ENCODE results near the gene BTF3.

The BTF3 gene

DNA sequence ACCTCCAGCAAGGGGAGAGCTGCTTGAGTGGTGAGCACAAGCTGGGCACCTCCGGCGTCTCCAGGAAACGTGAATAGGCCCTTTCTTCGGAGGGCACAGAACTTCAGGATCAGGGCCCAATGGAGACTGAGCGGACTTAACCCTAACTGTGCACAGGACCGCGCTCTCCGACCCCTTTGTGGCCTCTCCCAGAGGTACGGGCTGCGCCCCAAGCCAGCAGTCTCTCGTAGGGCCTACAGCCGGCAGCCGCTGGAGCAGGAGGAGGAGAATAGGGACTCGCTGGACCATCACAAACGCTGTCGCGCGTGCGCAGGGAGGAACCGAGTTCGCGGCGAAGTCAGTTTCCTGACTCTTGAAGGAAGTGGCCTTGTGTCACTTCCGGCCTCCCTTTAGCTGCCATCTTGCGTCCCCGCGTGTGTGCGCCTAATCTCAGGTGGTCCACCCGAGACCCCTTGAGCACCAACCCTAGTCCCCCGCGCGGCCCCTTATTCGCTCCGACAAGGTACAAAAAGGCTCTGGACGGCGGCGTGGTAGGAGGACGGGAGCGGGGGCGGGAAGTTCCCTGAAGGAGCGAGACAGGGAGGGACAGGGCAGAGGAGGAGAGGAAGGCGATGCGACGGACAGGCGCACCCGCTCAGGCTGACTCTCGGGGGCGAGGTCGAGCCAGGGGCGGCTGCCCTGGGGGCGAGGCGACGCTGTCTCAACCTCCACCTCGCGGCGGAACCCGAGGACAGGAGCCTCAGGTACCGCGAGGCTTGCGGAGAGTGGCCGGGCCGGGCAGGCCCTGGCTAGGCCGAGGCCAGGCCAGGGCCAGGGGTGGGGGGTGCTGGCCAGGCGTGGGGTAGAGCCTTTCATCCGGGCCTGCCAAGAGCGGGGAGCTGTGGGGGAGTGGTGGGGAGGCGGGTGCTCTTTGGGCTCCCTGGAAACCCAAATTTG is at the start of gene BTF3:
TSS of gene BTF3 (plus strand) at position 386 of the 936 bp plus-strand sequence. CDS start at position 612, 226 bp downstream.
- DNase-seq (ENCODE audit: extremely low spot score): peak; percentile 91
- POLR2A ChIA-PET: interaction anchor here (0.6 to 3.6 kb wide), 14 partner anchors 9 to 315 kb away, joined by 3 to 14 read pairs (median 6); partner anchors contain the start of genes ANKRA2, FOXD1 and UTP15
- TF ChIP-seq SUZ12 (IDR thresholded peaks at IDR 0.05) (no peak), ELF4 (IDR thresholded peaks at IDR 0.05) (peak; percentile 81), TARDBP (IDR thresholded peaks at IDR 0.05) (peak; percentile 64; the same call in 1 of the 2 replicates), FOXA1 (IDR thresholded peaks at IDR 0.05) (no peak), NFRKB (IDR thresholded peaks at IDR 0.05) (peak; percentile 89), CTBP1 (IDR thresholded peaks at IDR 0.05; ENCODE audit: borderline replicate concordance) (no peak), LEF1 (IDR thresholded peaks at IDR 0.05; ENCODE audit: borderline replicate concordance) (no peak), FOXM1 (IDR thresholded peaks at IDR 0.05; ENCODE audit: borderline replicate concordance) (no peak), ARNT (IDR thresholded peaks at IDR 0.05) (no peak), HDGF (IDR thresholded peaks at IDR 0.05; ENCODE audit: borderline replicate concordance) (no peak), FOXK2 (IDR thresholded peaks at IDR 0.05) (no peak), BHLHE40 (IDR thresholded peaks at IDR 0.05; ENCODE audit: borderline replicate concordance) (no peak), L3MBTL2 (conservative IDR thresholded peaks at IDR 0.05) (peak; percentile 40; the same call in 1 of the 2 replicates)
- TF ChIP-seq, protein P1, sequence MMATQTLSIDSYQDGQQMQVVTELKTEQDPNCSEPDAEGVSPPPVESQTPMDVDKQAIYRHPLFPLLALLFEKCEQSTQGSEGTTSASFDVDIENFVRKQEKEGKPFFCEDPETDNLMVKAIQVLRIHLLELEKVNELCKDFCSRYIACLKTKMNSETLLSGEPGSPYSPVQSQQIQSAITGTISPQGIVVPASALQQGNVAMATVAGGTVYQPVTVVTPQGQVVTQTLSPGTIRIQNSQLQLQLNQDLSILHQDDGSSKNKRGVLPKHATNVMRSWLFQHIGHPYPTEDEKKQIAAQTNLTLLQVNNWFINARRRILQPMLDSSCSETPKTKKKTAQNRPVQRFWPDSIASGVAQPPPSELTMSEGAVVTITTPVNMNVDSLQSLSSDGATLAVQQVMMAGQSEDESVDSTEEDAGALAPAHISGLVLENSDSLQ (IDR thresholded peaks at IDR 0.05): peak; percentile 14; the same call in 1 of the 2 replicates
- CTCF ChIA-PET: interaction anchor here (0.6 to 1.3 kb wide), 2 partner anchors 44 to 63 kb away, joined by 3 read pairs; no protein-coding TSS in a partner anchor

DNA sequence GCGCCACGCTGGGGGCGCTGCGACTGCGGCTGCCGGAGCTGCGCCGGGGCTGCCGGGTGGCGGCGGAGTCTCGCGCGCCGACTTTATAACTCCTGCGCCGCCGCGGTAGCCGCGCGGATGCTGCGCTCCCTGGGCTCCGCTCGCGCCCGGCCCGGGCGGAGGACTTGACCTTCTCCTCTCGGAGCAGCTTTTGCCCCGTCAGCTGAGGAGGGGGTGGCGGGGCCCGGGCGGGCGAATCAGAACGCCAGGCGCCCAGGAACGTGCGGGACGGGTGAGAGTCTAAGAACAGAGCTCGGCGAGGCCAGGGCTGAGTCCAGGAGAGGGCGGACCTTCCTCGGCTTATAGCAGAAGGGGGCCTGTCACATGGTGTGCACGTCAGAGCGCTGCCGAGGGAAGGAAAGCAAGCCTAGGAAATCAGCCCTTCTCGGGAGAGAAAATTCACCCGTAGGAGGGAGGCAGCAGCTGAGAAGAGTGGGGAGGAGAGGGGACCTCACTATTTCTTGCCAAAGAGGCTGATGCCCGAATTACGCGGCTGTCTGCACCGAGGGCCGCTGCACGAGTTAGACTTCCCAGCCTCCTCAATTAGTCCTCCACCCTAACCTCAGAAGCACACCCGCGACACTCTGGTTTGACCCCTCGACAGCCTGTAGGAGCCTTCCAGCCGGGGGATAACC is 49.6 kb upstream of the BTF3 start, which contains the start of gene FOXD1:
TSS of gene FOXD1 (minus strand) at position 315 of the 674 bp plus-strand sequence. CDS start 415 bp downstream, outside the sequence.
- POLR2A ChIA-PET: interaction anchor here (0.6 to 3.0 kb wide), 27 partner anchors 11 to 492 kb away, joined by 3 to 32 read pairs (median 6); partner anchors contain the start of genes BTF3 and FCHO2
- TF ChIP-seq L3MBTL2 (conservative IDR thresholded peaks at IDR 0.05): peak; percentile 82
- TF ChIP-seq CTBP1 (IDR thresholded peaks at IDR 0.05; ENCODE audit: borderline replicate concordance): no peak
- CTCF ChIA-PET: interaction anchor here (0.8 to 1.2 kb wide), 3 partner anchors 26 to 232 kb away, joined by 3 to 6 read pairs (median 3); no protein-coding TSS in a partner anchor
- peak; percentile 75 for DNase-seq (ENCODE audit: extremely low spot score)

- CTCF ChIA-PET: interaction anchor here (0.6 to 1.9 kb wide), 3 partner anchors 27 to 137 kb away, joined by 3 to 8 read pairs (median 5); no protein-coding TSS in a partner anchor
- POLR2A ChIA-PET: no interaction called here
- DNase-seq (ENCODE audit: extremely low spot score): no peak
- TF ChIP-seq, protein P1 (IDR thresholded peaks at IDR 0.05): peak; percentile 91
- no peak for TF ChIP-seq ELF4 (IDR thresholded peaks at IDR 0.05)
These were observed 48.1 kb upstream of the BTF3 start for GRCh38 chr5:73450137-73450536.

DNA sequence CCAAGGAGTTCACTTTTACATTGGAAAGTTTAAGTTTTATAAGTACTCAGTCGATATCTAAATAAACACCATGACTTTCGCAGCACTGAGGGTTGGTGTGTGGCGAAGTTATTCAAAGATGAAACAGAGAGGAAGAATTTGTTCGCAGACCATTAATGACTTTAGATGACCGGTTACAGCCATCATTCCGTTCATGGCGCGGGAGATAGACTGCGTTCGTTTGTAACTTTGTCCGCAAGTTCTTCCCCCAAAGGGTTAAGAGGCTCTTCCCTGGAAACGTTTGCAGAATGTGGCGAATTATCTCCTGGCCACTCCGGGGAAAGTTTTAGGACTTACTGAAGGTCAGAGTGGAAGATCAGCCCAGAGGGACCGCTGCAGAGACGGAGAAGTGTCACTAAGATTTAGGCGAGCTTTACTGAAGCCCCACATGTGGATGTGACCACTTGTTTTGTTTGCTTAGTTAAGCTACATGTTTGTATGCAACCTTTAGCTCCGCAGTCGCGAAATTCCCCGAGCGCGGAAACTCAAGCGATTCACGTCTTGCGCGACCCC is 47.5 kb upstream of the BTF3 start:
- TF ChIP-seq ARNT (IDR thresholded peaks at IDR 0.05): no peak
- no peak for TF ChIP-seq ELF4 (IDR thresholded peaks at IDR 0.05)
- TF ChIP-seq SP1 (IDR thresholded peaks at IDR 0.05): no peak
- no peak for TF ChIP-seq LEF1 (IDR thresholded peaks at IDR 0.05; ENCODE audit: borderline replicate concordance)
- TF ChIP-seq FOXA1 (IDR thresholded peaks at IDR 0.05): no peak
- TF ChIP-seq SUZ12 (IDR thresholded peaks at IDR 0.05): no peak
- no peak for TF ChIP-seq BHLHE40 (IDR thresholded peaks at IDR 0.05; ENCODE audit: borderline replicate concordance)
- TF ChIP-seq NFRKB (IDR thresholded peaks at IDR 0.05): no peak
- no peak for TF ChIP-seq ZNF384 (IDR thresholded peaks at IDR 0.05)
- no peak for TF ChIP-seq CTBP1 (IDR thresholded peaks at IDR 0.05; ENCODE audit: borderline replicate concordance)
- no peak for TF ChIP-seq L3MBTL2 (conservative IDR thresholded peaks at IDR 0.05)
- TF ChIP-seq FOXM1 (IDR thresholded peaks at IDR 0.05; ENCODE audit: borderline replicate concordance): no peak
- TF ChIP-seq, protein P1 (IDR thresholded peaks at IDR 0.05): no peak
- no peak for TF ChIP-seq HDGF (IDR thresholded peaks at IDR 0.05; ENCODE audit: borderline replicate concordance)
- no peak for TF ChIP-seq TARDBP (IDR thresholded peaks at IDR 0.05)
- no peak for TF ChIP-seq FOXK2 (IDR thresholded peaks at IDR 0.05)
- ChIA-PET CTCF (interaction anchor here (0.6 to 1.9 kb wide), 10 partner anchors 9 to 235 kb away, joined by 3 to 10 read pairs (median 3); no protein-coding TSS in a partner anchor), POLR2A (interaction anchor here (0.9 to 1.3 kb wide), 4 partner anchors 9 to 235 kb away, joined by 3 to 5 read pairs (median 4); partner anchors contain the start of gene BTF3)
- DNase-seq (ENCODE audit: extremely low spot score): no peak
